HG02973 (cell line): ENCODE measurements around the gene SNX9.

Experiments
- ATAC-seq: cut with Tn5 transposase; IDR thresholded peaks from one replicate; pipeline ENCODE4 v1.9.1; 2021; ENCODE audit warnings: moderate library complexity; ENCODE audit not compliant: unreplicated experiment

SNX9 gene

GRCh38 chr6:157974967-157975366 is 151.9 kb downstream of the SNX9 start:
- no peak for ATAC-seq

- no peak for ATAC-seq
These were observed 152.4 kb downstream of the SNX9 start for GRCh38 chr6:157975456-157975855.

- no peak for ATAC-seq
These were observed 153.5 kb downstream of the SNX9 start for GRCh38 chr6:157976345-157977175.

- no peak for ATAC-seq
These were observed 154.2 kb downstream of the SNX9 start for GRCh38 chr6:157977176-157977804.

GRCh38 chr6:157978021-157978783 is 155.2 kb downstream of the SNX9 start:
- ATAC-seq: no peak

- no peak for ATAC-seq
These were observed 157.5 kb downstream of the SNX9 start for GRCh38 chr6:157980288-157981131.

- no peak for ATAC-seq
These were observed 158.0 kb downstream of the SNX9 start for GRCh38 chr6:157981132-157981394.

GRCh38 chr6:157981395-157982101 is 158.5 kb downstream of the SNX9 start, which contains the start of gene SYNJ2:
Gene SYNJ2 (plus strand): TSS chr6:157981863. CDS start chr6:157981962, 99 bp downstream.
- ATAC-seq: peak; percentile 76

- peak; percentile 17 for ATAC-seq
These were observed 159.1 kb downstream of the SNX9 start for GRCh38 chr6:157982102-157982562.

- no peak for ATAC-seq
These were observed 159.7 kb downstream of the SNX9 start for GRCh38 chr6:157982563-157983405.

- ATAC-seq: no peak
These were observed 160.5 kb downstream of the SNX9 start for GRCh38 chr6:157983406-157984119.

- ATAC-seq: no peak
These were observed 161.1 kb downstream of the SNX9 start for GRCh38 chr6:157984128-157984527.

GRCh38 chr6:157984686-157985225 is 161.7 kb downstream of the SNX9 start:
- ATAC-seq: no peak

- ATAC-seq: no peak
These were observed 162.5 kb downstream of the SNX9 start for GRCh38 chr6:157985378-157986155.

GRCh38 chr6:157987788-157988699 is 165.0 kb downstream of the SNX9 start:
- ATAC-seq: no peak

- ATAC-seq: no peak
These were observed 165.6 kb downstream of the SNX9 start for GRCh38 chr6:157988700-157989063.
